ENCODE data around the gene AMFR.
"Not testable (repeated sequence)": the region's sequence is repeated elsewhere in the genome, so short reads cannot be mapped to it uniquely, and the experiment has no call there.

The AMFR gene

GRCh38 chr16:56396724-56397123 lies 28.6 kb downstream of the AMFR start:
- DNase-seq (ENCODE audit: low read depth in 3 of 3, low spot score in 1 of 3) = not testable (repeated sequence)

GRCh38 chr16:56389554-56389953 lies 35.8 kb downstream of the AMFR start:
- no peak for DNase-seq (ENCODE audit: low read depth in 3 of 3, low spot score in 1 of 3)

- DNase-seq (ENCODE audit: low read depth in 3 of 3, low spot score in 1 of 3) = no peak
Observed at GRCh38 chr16:56388209-56388608, 37.1 kb downstream of the AMFR start.

GRCh38 chr16:56387396-56387795 lies 37.9 kb downstream of the AMFR start:
- no peak for DNase-seq (ENCODE audit: low read depth in 3 of 3, low spot score in 1 of 3)

GRCh38 chr16:56384074-56384721 lies 41.1 kb downstream of the AMFR start:
- no peak for DNase-seq (ENCODE audit: low read depth in 3 of 3, low spot score in 1 of 3)

GRCh38 chr16:56382901-56383355 lies 42.4 kb downstream of the AMFR start:
- DNase-seq (ENCODE audit: low read depth in 3 of 3, low spot score in 1 of 3) = no peak

GRCh38 chr16:56382459-56382858 lies 42.9 kb downstream of the AMFR start:
- no peak for DNase-seq (ENCODE audit: low read depth in 3 of 3, low spot score in 1 of 3)

GRCh38 chr16:56380778-56381485 lies 44.4 kb downstream of the AMFR start:
- DNase-seq (ENCODE audit: low read depth in 3 of 3, low spot score in 1 of 3) = not testable (repeated sequence)

GRCh38 chr16:56379044-56379443 lies 46.3 kb downstream of the AMFR start:
- not testable (repeated sequence) for DNase-seq (ENCODE audit: low read depth in 3 of 3, low spot score in 1 of 3)

GRCh38 chr16:56375792-56376191 lies 49.6 kb downstream of the AMFR start:
- DNase-seq (ENCODE audit: low read depth in 3 of 3, low spot score in 1 of 3) = not testable (repeated sequence)

GRCh38 chr16:56373003-56373402 lies 52.3 kb downstream of the AMFR start:
- no peak for DNase-seq (ENCODE audit: low read depth in 3 of 3, low spot score in 1 of 3)

- DNase-seq (ENCODE audit: low read depth in 3 of 3, low spot score in 1 of 3) = no peak
Observed at GRCh38 chr16:56372013-56372634, 53.2 kb downstream of the AMFR start.

- no peak for DNase-seq (ENCODE audit: low read depth in 3 of 3, low spot score in 1 of 3)
Observed at GRCh38 chr16:56371660-56371937, 53.7 kb downstream of the AMFR start.

- DNase-seq (ENCODE audit: low read depth in 3 of 3, low spot score in 1 of 3) = no peak
Observed at GRCh38 chr16:56370875-56371659, 54.3 kb downstream of the AMFR start.

- no peak for DNase-seq (ENCODE audit: low read depth in 3 of 3, low spot score in 1 of 3)
Observed at GRCh38 chr16:56370185-56370874, 55.0 kb downstream of the AMFR start.

GRCh38 chr16:56369202-56369601 lies 56.1 kb downstream of the AMFR start:
- DNase-seq (ENCODE audit: low read depth in 3 of 3, low spot score in 1 of 3) = no peak

- no peak for DNase-seq (ENCODE audit: low read depth in 3 of 3, low spot score in 1 of 3)
Observed at GRCh38 chr16:56368545-56368944, 56.8 kb downstream of the AMFR start.

- no peak for DNase-seq (ENCODE audit: low read depth in 3 of 3, low spot score in 1 of 3)
Observed at GRCh38 chr16:56367764-56368163, 57.6 kb downstream of the AMFR start.

GRCh38 chr16:56366945-56367344 lies 58.4 kb downstream of the AMFR start:
- no peak for DNase-seq (ENCODE audit: low read depth in 3 of 3, low spot score in 1 of 3)

GRCh38 chr16:56365552-56365951 lies 59.8 kb downstream of the AMFR start:
- no peak for DNase-seq (ENCODE audit: low read depth in 3 of 3, low spot score in 1 of 3)

GRCh38 chr16:56364865-56365264 lies 60.5 kb downstream of the AMFR start:
- DNase-seq (ENCODE audit: low read depth in 3 of 3, low spot score in 1 of 3) = no peak
